GM18907 (cell line): Measurements from ENCODE around the gene NDUFC2.
"Not testable (repeated sequence)": the region's sequence is repeated elsewhere in the genome, so short reads cannot be mapped to it uniquely, and the experiment has no call there.

ENCODE experiments used
- ATAC-seq: cut with Tn5 transposase; IDR thresholded peaks from one replicate; pipeline ENCODE4 v1.9.1; 2021; ENCODE audit warnings: mild to moderate bottlenecking, moderate library complexity; ENCODE audit not compliant: unreplicated experiment

Gene NDUFC2

DNA sequence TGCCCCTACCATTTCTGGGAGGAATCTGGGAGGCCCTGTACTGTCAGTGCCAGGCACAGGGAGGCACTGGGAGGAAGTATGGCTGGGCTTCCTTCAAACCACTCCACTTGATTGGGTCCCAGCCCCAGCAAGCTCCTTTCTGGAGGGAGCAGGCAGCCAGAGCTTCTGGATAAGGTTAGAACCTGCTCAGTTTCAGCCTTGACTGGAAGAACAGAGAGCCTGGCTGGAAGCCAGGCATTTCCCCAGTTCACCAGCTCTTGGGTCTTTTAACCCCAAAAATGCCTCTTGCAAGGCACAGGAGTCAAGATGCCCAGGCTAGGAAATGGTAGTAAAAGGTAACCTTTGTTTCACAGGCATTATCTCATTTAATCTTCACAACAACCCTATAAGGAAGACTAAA lies 47.6 kb downstream of the NDUFC2 start:
- ATAC-seq: no peak

DNA sequence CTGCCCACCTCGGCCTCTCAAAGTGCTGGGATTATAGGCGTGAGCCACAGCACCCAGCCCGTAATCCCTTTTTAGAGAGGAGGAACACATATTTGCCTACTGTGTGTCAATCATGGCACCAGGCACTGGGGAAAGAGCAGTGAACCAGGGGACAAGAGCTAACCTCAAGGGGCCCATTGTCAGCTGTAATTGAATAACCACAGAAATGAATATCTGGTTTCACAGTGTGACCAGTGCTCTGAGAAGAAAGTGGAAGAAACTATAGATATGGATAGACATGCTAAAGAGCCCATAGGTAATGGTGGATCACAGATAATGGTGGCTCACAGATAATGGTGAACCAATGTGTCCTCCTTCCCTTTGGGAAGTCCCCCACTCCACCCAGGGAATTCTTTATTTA lies 48.0 kb downstream of the NDUFC2 start:
- peak; percentile 91 for ATAC-seq

DNA sequence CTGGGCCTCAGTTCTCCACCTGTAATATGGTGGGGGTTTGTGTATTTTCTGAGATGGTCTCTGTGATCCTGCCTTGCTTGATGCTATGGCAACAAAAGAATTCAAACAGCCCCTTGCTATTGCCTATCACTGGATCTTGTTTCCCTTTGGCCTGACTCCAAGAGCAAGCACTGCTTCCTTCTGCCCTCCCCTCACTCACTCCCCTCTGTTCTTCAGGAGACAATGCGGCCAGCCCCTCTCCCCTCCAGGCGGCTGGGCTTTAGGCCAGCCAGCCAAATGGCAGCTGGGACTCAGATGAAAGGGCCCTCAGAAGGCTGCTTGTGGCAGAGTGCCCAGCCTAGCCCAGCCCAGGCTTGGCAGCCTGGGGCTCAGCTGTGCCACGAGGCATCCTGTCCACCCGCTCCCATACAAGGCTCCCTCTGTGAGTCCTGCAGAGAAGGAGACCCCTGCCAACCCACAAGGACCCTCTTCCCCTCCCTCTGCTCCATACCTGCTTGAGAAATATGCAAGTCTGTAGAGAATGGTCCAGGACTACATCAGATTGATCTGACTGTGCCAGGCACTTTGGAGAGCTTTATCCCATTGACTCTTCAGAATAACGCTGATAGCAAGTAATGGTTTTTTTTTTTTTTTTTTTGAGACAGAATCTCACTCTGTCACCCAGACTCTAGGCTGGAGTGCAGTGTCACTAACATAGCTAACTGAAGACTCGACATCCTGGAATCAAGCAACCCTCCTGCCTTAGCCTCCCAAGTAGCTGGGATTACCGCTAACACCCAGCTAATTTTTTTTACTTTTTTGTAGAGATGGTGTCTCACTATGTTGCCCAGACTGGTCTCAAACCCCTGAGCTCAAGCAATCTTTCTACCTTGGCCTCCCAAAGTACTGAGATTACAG lies 49.0 kb downstream of the NDUFC2 start:
- no peak for ATAC-seq

DNA sequence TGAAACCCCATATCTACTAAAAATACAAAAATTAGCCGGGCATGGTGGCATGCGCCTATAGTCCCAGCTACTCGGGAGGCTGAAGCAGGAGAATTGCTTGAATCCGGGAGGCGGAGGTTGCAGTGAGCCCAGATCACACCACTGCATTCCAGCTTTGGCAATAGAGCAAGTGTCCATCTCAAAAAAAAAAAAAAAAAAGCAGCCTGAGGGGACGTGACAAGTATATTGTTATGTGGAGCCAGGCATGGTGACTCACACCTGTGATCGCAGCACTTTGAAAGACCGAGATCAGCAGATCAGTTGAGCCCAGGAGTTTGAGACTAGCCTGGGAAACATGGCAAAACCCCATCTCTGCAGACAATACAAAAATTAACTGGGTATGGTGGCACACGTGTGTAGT lies 51.2 kb downstream of the NDUFC2 start:
- ATAC-seq: not testable (repeated sequence)

DNA sequence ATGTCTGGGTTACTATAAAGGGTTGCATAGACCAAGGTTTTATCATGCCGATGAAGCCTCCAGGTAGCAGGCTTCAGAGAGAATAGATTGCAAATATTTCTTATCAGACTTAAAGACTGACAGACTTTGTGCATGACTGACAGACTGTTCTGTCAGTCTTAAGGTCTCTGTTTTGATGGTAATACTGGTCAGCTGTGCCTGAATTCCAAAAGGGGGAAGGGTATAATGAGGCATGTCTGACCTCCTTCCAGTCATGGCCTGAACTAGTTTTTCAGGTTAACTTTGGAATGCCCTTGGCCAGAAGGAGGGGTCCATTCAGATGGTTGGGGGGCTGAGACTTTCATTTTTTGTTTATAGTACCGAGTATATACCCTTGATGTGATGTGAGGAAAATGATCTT lies 51.9 kb downstream of the NDUFC2 start:
- ATAC-seq: no peak

DNA sequence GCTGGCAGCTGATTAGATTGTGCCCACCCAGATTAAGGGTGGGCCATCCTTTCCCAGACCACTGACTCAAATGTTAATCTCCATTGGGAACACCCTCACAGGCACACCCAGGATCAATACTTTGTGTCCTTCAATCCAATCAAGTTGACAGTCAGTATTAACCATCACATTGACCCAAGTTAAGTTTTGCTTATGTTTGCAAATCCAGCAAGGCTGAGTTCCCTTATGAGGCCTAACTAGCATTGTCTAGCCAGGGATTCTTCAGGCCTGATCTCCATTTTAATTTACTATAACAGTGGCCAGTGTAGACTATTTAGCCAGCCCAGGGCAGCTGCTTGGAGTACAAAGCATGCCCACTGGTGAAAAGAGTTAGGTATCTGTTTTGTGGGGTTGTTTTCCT lies 54.3 kb downstream of the NDUFC2 start:
- ATAC-seq: no peak

DNA sequence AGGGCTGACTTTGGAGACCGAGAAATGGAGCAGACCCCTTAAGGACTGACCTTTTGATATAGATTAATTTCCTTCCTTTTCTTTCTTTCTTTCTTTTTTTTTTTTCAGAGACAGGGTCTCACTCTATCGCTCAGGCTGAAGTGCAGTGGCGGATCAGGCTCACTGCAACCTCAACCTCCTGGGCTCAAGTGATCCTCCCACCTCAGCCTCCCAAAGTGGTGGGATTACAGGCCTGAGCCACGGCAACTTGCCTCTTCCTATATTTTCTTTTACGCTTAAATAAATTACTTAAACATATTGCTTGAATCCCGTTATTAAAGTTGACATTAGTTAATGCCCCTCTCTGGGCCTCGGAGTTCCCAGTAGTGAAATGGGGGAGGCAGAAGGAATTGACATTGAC lies 56.2 kb downstream of the NDUFC2 start:
- no peak for ATAC-seq

DNA sequence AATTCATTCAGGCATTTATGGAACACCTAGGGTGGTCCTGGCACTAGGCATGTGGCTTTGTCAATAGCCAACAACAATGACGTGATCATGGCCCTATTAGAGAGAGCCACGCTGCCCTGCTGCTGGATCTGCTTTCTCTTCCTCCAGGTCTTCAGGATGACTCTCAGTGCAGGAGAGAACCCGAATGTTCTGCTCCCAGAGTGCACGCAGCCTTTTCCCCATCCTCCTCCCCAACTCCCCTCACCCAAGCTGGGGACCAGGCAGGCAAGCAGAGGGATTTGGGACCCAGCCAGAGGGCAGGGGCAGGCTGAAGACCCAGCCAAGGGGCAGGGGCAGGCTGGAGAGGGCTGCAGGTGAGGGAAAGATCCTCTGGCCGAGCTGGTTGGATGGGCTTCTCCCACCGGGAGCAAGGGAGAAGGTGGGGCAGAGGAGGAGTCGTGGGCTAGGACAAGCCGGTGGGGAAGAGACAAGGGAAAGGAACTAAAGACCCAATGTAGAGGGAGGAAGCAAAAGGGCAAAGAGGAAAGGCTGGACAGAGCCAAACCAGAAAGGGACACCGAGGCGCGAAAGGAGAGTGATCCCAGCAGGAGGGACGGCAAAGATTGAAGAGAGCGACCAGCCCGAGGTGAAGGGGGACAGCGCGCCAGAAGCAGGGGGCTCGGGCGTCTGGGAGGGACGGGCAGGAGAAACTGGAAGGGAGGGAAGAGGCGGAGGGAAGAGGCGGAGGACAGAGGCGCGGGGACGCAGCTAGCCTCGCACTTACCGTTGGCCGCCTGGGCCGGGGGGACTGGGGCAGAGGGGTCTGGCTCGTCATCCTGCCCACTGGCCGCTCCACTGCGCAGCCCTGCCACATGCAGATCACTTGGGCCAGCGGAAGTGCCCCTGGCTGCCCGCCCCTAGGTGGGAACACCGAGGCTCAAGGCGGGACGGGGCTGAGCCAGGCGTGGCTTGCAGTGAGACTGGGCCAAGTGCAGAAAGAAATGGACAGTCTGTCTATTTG lies 57.0 kb downstream of the NDUFC2 start, which contains the start of gene KCTD14:
TSS of gene KCTD14 (minus strand) at position 880 of the 1,000 bp plus-strand sequence. CDS start at position 853, 27 bp downstream.
- ATAC-seq: no peak

DNA sequence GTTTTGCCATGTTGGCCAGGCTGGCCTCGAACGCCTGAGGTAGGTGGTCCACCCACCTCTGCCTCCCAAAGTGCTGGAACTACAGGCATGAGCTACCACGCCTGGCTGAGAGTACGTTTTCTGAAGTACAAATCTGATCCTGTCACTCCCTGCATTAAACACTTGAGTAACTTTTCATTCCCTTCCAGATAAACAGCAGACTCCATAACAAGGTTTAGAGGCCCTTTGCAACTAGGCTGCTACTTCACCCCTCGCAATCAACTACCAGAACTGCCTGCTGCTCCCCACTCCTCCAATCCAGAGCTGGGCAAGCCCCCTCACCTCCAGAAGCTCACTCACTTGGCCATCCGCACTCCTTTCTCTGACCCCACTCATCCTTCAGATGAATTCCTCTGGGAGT lies 58.1 kb downstream of the NDUFC2 start:
- no peak for ATAC-seq

DNA sequence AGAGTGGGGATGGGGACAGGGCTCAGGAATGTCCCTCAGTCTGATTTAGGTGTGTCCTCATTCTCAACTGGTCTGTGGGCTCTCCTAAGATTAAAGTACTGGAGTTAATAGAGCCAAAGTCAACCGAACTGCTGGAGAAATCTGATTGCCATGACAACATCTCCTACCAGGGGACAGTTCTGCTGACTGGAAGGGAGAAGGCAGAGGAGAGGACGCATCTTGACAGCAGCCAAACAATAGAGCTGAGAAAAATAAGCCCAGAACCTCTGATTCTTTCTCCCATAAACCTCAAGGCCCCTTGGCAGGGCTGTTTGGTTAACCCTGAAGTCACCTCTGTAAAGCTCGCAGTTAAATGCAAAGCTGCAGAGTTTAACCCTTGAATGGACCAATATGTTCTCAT lies 59.4 kb downstream of the NDUFC2 start:
- ATAC-seq: no peak

DNA sequence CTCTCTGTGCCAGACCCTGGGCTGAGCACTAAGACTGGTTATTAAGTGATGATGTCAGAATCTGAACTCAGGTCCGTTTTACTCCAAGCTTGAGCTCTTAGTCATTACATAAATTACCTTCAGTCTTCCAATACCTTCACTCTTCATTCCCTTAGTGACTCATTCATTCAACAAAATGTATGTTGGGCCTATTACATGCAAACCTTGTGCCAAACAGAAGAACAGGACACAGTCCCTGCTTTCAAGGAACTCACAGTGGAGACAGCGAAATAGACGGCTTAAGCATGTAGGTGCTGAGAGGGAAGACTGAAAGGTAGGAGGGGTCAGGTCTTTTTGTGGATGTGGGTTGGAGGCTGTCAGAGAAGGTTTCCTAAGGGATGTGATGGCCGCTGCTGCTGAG lies 59.9 kb downstream of the NDUFC2 start:
- no peak for ATAC-seq
